Skeletal muscle tissue (tissue), 4 donors: ENCODE results near the gene PRSS27. TPM values are rescaled to one million over a fixed set of nuclear protein-coding genes. Genes with fewer than 3 reads are reported as not detected.
A peak's percentile ranks its signal among the peaks of the same experiment; 100 is the strongest.
"Not testable (repeated sequence)": the region's sequence is repeated elsewhere in the genome, so short reads cannot be mapped to it uniquely, and the experiment has no call there.

ENCODE experiments used
- H3K27ac ChIP-seq: one replicate; pipeline ENCODE4 v1.7.0; 2013; ENCODE audit warnings: mild to moderate bottlenecking, low read depth, low read length, inconsistent platforms
- H3K27me3 ChIP-seq, 3 donors: one replicate each; pipeline ENCODE4 v1.7.0; 2013; ENCODE audit warnings: low read length in 3 of 3; ENCODE audit not compliant: control insufficient read depth in 3 of 3, insufficient read depth in 3 of 3
- H3K36me3 ChIP-seq, 3 donors: one replicate each; pipeline ENCODE4 v1.7.0; 2013; ENCODE audit warnings: low read length in 3 of 3; ENCODE audit not compliant: control insufficient read depth in 3 of 3, insufficient read depth in 3 of 3
- H3K4me1 ChIP-seq, 3 donors: one replicate each; pipeline ENCODE4 v1.7.0; 2013; ENCODE audit warnings: low read length in 3 of 3, mild to moderate bottlenecking in 3 of 3; ENCODE audit not compliant: control insufficient read depth in 3 of 3, insufficient read depth in 3 of 3
- H3K4me3 ChIP-seq, 3 donors: one replicate each; pipeline ENCODE4 v1.7.0; 2013; ENCODE audit warnings: low read length in 3 of 3
- H3K9ac ChIP-seq, 3 donors: one replicate each; pipeline ENCODE4 v1.7.0; 2013; ENCODE audit warnings: low read length in 3 of 3, mild to moderate bottlenecking in 3 of 3, moderate library complexity in 2 of 3, low read depth in 1 of 3
- H3K9me3 ChIP-seq, 3 donors: one replicate each; pipeline ENCODE4 v1.7.0; 2013; ENCODE audit warnings: low read length in 3 of 3; ENCODE audit not compliant: control insufficient read depth in 3 of 3
- total RNA-seq: library from RNA; depleted of rRNA; stranded (reverse); fragments of >200 nt; gene quantifications from one replicate; pipeline ENCODE4 v1.2.3, GENCODE V29; 2014
- donor health status: Osteomylitis.

PRSS27 gene
- total RNA-seq, 1 donor from 2014 or later = not detected

DNA sequence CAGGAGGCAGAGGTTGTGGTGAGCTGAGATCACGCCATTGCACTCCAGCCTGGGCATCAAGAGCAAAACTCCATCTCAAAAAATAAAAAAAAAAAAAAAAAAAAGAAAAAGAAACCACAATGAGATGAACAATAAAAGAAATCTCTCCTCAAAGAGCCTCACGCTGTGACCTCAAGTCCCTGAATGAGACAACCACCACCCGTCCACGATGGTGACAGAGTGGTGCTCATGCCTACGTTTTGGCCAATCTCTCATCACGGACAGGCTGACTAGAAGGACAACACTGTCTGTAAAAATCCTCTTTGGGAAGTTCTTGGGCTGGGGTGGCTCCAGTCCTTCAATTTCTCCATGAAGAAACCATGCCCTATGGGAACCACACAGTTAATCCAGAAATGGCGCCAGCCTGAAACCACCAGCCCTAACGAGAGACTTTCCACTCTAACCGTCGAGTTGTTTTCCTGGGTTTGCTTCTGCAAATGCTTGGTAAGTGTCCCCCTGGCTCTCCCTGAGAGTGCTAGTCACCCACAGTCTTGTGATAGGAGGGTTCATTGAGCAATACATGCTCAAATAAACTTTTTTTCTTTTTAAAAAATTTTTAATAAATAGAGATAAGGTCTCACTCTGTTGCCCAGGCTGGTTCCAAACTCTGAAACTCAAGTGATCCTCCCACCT, 15.0 kb upstream of the PRSS27 start:
- peaks cover 16 to 29% (median 24%) of the 10 kb centered on the region in 3 donors for H3K27me3 ChIP-seq
- H3K9me3 ChIP-seq = no peaks in the 10 kb centered on the region
- no peaks in the 10 kb centered on the region for H3K4me1 ChIP-seq
- no peak overlapping the region for H3K27ac ChIP-seq
- H3K9ac ChIP-seq = no peak overlapping the region
- no peak overlapping the region for H3K4me3 ChIP-seq
- H3K36me3 ChIP-seq = no peaks in the 10 kb centered on the region

DNA sequence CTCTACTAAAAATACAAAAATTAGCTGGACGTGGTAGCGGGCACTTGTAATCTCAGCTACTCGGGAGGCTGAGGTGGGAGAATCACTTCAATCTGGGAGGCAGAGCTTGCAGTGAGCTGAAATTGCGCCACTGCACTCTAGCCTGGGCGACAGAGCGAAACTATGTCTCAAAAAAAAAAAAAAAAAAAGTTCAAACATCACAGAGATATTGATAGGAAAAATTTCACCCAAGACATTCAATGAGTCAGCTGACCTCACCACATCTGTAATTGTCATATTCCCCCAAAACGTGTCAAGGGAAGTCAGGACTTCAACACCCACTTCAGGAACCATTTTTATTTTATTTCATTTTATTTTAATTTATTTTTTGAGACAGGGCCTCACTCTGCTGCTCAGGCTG, 8.0 kb upstream of the PRSS27 start:
- Histone ChIP-seq H3K27me3 (peaks cover 7 to 14% (median 7%) of the 10 kb centered on the region in 3 donors), H3K27ac (no peak overlapping the region), H3K4me3 (no peak overlapping the region), H3K9ac (no peak overlapping the region), H3K4me1 (no peaks in the 10 kb centered on the region), H3K36me3 (no peaks in the 10 kb centered on the region), H3K9me3 (no peaks in the 10 kb centered on the region)

DNA sequence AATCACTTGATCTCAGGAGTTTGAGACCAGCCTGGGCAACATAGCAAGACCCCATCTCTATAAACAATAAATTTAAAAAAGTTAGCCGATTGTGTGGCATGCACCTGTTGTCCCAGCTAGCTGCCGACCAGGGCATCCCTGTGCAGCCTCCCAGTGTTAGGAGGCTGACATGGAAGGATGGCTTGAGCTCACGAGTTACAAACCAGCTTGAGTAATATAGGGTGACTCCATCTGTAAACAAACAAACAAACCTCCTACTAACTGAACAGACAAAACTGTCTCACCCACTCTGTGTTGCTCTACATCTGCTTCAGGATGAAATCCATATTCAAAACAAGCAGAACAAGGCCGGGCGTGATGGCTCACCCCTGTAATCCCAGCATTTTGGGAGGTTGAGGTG, 6.9 kb upstream of the PRSS27 start:
- no peaks in the 10 kb centered on the region for H3K4me1 ChIP-seq
- H3K9me3 ChIP-seq = no peaks in the 10 kb centered on the region
- no peak overlapping the region for H3K27ac ChIP-seq
- no peaks in the 10 kb centered on the region for H3K36me3 ChIP-seq
- H3K4me3 ChIP-seq = no peak overlapping the region
- H3K27me3 ChIP-seq = peaks cover 7 to 14% (median 7%) of the 10 kb centered on the region in 3 donors
- H3K9ac ChIP-seq = no peak overlapping the region

DNA sequence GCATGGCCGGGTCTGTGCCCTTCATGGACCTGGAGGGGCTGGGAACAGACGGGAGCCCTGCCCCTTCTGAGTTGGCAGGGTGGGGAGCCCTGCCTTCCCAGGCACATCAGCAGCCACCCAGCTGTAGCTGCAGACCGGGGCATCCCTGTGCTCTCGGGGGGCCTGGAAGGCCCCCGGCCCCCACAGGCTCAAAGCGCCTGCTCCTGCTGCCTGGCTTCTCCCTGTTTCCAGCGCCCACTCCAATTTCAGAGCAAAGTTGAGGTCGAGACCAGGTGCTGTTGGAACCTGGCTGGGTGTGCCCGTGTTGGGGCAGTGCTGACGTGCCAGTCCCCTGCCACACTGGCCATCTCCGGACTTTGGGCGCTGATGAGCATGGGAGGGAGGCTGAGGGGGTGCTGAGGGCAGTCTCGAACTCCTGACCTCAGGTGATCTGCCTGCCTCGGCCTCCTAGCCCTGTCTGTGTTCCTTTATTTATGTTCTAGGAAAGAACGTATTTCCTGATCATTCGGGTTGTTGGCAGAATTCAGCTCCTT, 4.9 kb upstream of the PRSS27 start:
- Histone ChIP-seq H3K36me3 (no peaks in the 10 kb centered on the region), H3K4me1 (peaks cover under 1 to 4% (median 4%) of the 10 kb centered on the region in 3 donors), H3K4me3 (no peak overlapping the region), H3K27ac (no peak overlapping the region), H3K9ac (no peak overlapping the region), H3K27me3 (peaks cover 3 to 11% (median 7%) of the 10 kb centered on the region in 3 donors), H3K9me3 (no peaks in the 10 kb centered on the region)

DNA sequence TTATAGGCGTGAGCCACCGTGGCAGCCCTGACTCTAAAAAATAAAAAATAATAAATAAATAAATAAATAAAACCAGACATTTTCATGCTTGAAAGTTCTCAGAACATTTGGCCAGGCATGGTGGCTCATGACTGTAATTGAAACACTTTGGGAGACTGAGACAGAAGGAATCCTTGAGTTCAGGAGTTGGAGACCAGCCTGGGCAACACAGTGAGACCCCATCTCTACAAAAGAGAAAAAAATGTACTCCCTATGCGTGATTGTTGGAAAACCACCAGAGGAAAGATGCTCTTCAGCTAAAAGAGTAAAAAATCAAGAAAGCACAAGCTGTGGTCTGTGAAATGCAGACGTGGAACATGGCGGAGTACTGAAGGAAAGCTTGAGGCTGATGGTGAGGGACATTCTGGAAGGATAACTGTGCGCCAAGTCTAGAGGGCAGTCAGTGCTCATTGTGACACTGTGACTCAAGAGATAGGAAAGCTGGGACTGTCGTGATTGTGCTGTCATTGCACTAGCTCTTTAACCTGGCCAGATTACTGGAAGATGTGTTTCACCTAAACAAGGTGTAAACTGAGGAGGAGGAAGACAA, 4.2 kb upstream of the PRSS27 start:
- no peak overlapping the region for H3K27ac ChIP-seq
- H3K9ac ChIP-seq = no peak overlapping the region
- H3K36me3 ChIP-seq = no peaks in the 10 kb centered on the region
- peaks cover 3 to 11% (median 7%) of the 10 kb centered on the region in 3 donors for H3K27me3 ChIP-seq
- no peaks in the 10 kb centered on the region for H3K9me3 ChIP-seq
- no peak overlapping the region for H3K4me3 ChIP-seq
- peaks cover 7 to 11% (median 11%) of the 10 kb centered on the region in 3 donors for H3K4me1 ChIP-seq

DNA sequence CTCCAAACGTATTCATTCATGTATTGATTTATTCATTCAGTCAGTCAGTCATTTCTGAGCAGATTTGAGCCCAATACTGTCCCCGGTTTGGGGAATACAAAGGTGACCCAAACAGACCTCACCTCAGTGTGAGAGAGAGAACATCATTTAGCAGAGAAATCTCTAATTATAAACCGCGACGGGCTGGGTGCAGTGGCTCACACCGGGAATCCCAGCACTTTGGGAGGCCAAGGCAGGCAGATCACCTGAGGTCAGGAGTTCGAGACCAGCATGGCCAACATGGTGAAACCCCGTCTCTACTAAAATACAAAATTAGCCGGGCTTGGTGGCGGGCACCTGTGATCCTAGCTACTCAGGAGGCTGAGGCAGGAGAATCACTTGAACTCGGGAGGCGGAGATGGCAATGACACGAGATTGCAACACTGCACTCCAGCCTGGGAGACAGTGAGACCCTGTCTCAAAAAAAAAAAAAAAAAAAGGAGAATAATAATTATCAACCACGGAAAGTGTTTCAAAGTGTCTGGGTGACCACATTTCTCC, 1.7 kb upstream of the PRSS27 start:
- not testable (repeated sequence) for H3K27ac ChIP-seq

DNA sequence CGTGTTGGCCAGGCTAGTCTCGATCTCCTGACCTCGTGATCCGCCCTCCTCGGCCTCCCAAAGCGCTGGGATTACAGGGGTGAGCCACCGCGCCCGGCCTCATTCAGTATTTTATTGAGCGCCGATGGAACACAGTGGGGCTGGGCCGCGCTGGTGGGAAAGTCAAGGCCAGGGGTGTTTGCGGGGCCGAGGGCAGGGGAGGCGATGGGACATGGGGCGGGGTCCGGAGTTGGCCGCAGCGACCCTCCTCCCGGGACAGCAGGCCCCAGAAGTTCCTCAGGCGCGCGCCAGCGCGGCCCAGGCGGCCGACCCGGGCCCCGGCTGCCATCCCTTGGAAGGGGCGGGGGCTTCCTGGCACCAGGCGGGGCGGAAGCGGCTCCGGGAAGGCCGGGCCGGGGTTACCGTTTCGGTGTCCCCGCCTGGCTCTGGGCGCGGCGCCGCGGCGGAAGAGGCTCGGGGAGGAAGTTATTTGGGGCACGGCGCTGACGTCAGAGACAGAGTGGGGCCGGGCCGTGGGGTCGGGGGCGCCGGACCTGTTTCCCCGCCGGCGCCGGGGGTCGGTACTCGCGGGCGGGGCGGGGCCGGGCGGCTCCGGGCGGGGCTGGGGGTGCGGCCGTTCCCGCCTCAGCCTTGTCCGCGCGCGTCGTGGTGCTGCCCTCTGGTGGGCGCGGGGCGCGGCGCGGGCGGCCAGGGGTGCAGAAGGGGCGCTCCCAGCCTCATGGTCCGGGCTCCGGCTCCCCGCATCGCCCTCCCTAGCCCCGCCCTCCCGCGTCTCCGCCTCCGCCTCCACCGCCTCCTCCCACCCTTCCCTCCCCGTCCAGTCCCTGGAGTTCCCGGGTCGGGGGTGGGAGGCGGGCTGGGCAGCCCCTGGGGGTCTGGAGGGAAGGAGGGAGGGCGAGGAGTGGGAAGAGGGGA, 952 bp upstream of the PRSS27 start:
- Histone ChIP-seq H3K4me1 (peaks cover 10 to 18% (median 16%) of the 10 kb centered on the region in 3 donors), H3K9me3 (no peaks in the 10 kb centered on the region), H3K9ac (peak overlapping the region in 2 of 3 donors; percentile 70 to 76), H3K27ac (no peak overlapping the region), H3K4me3 (peak overlapping the region in 2 of 3 donors; percentile 46 to 61), H3K36me3 (no peaks in the 10 kb centered on the region), H3K27me3 (peaks cover 3 to 19% (median 12%) of the 10 kb centered on the region in 3 donors)

More for the DNA sequence above, 1.7 kb upstream of the PRSS27 start:
- Histone ChIP-seq H3K4me1 (peaks cover 10 to 18% (median 16%) of the 10 kb centered on the region in 3 donors), H3K4me3 (peak overlapping the region in 1 of 3 donors; percentile 9), H3K27me3 (peaks cover 3 to 12% (median 7%) of the 10 kb centered on the region in 3 donors)
- not testable (repeated sequence) for H3K36me3 ChIP-seq, H3K9me3 ChIP-seq, H3K9ac ChIP-seq

DNA sequence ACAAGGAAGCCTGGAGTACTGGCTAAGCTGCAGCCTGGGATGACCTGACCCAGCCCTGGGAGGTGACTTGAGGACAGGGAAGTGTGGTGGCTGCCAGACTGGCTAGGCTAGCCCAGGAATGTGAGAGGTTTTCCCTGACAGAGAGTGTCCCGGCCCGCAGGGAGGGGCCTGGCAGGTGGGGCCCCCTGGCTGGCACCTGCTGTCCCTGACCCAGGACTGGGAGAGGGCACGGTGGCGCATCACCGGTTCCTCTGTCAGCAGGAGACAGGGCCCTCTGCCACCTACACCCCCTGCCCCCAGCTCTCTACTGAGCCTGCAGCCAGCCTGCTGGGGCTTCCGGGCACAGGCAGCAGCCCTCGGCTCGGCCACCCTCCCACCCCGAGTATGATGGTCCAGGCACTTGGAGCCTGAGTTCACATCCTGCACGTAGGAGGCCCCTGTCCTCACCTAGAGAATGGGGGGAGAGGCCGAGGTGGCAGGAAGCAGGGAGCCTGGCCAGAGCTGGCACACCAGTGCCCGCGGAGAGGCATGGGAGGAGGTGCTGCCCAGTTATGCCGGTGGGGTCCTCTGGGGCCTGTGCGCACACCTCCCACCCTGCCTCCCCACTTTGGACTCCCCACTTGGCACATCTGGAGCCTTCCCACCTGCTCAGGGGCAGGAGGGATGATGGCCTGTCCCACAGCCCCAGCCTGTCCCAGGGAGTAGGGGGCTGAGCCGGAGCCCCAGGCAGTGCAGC, 528 bp downstream of the PRSS27 start:
- Histone ChIP-seq H3K9ac (peak overlapping the region in 2 of 3 donors; percentile 20 to 40), H3K36me3 (no peaks in the 10 kb centered on the region), H3K9me3 (no peaks in the 10 kb centered on the region), H3K27me3 (peaks cover 2 to 17% (median 5%) of the 10 kb centered on the region in 3 donors), H3K4me1 (peaks cover 10 to 18% (median 16%) of the 10 kb centered on the region in 3 donors), H3K4me3 (no peak overlapping the region), H3K27ac (no peak overlapping the region)
